Trophoblast cell (in vitro differentiated cells and primary cell): ENCODE measurements around the gene JCHAIN.
A peak's percentile ranks its signal among the peaks of the same experiment; 100 is the strongest.
"Not testable (repeated sequence)": the region's sequence is repeated elsewhere in the genome, so short reads cannot be mapped to it uniquely, and the experiment has no call there.

Source experiments
- DNase-seq, 2 donors: peaks; one replicate each; pipeline ENCODE4 v3.0.0-alpha.2; 2016
- H2AFZ ChIP-seq: 2 replicates; pipeline ENCODE4 v1.6.1; 2013; ENCODE audit warnings: low read length, moderate library complexity, mild to moderate bottlenecking; ENCODE audit not compliant: insufficient read depth, poor library complexity
- H2AK5ac ChIP-seq: 2 replicates; pipeline ENCODE4 v1.6.1; 2013; ENCODE audit warnings: mild to moderate bottlenecking, low read length
- H2BK120ac ChIP-seq: 2 replicates; pipeline ENCODE4 v1.6.1; 2013; ENCODE audit warnings: low read length, mild to moderate bottlenecking, moderate library complexity; ENCODE audit not compliant: insufficient read depth, poor library complexity
- H2BK12ac ChIP-seq: 2 replicates; pipeline ENCODE4 v1.6.1; 2013; ENCODE audit warnings: mild to moderate bottlenecking, low read length, moderate library complexity
- H2BK5ac ChIP-seq: 2 replicates; pipeline ENCODE4 v1.6.1; 2013; ENCODE audit warnings: low read length, low read depth, moderate library complexity, mild to moderate bottlenecking; ENCODE audit not compliant: poor library complexity
- H3K14ac ChIP-seq: 2 replicates; pipeline ENCODE4 v1.6.1; 2013; ENCODE audit warnings: mild to moderate bottlenecking, low read length
- H3K18ac ChIP-seq: 2 replicates; pipeline ENCODE4 v1.6.1; 2013; ENCODE audit warnings: mild to moderate bottlenecking, low read length
- H3K23ac ChIP-seq: 2 replicates; pipeline ENCODE4 v1.6.1; 2013; ENCODE audit warnings: low read length
- H3K27ac ChIP-seq: 2 replicates; pipeline ENCODE4 v1.5.1; 2013; ENCODE audit warnings: low read depth, mild to moderate bottlenecking, inconsistent platforms, low read length, moderate library complexity
- H3K27me3 ChIP-seq: 2 replicates; pipeline ENCODE4 v1.6.1; 2013; ENCODE audit warnings: inconsistent platforms, mild to moderate bottlenecking, low read length, moderate library complexity; ENCODE audit not compliant: insufficient read depth
- H3K36me3 ChIP-seq, 2 experiments: 1 replicate in 1 of 2; 2 replicates in 1 of 2; pipeline ENCODE4 v1.6.1; 2013; ENCODE audit warnings: low read length in 2 of 2, mild to moderate bottlenecking in 2 of 2, moderate library complexity in 1 of 2; ENCODE audit not compliant: insufficient read depth in 2 of 2, control insufficient read depth in 1 of 2
- H3K4ac ChIP-seq: 2 replicates; pipeline ENCODE4 v1.6.1; 2013; ENCODE audit warnings: low read depth, mild to moderate bottlenecking, low read length, moderate library complexity
- H3K4me1 ChIP-seq, 2 experiments: 1 replicate in 1 of 2; 2 replicates in 1 of 2; pipeline ENCODE4 v1.6.1; 2013; ENCODE audit warnings: low read length in 2 of 2, mild to moderate bottlenecking in 2 of 2, moderate library complexity in 1 of 2; ENCODE audit not compliant: insufficient read depth in 2 of 2, control insufficient read depth in 1 of 2
- H3K4me2 ChIP-seq: 2 replicates; pipeline ENCODE4 v1.6.1; 2013; ENCODE audit warnings: inconsistent platforms, mild to moderate bottlenecking, low read length, moderate library complexity
- H3K4me3 ChIP-seq: 2 replicates; pipeline ENCODE4 v1.5.1; 2013; ENCODE audit warnings: mild to moderate bottlenecking, low read depth, low read length, inconsistent platforms
- H3K79me1 ChIP-seq: one replicate; pipeline ENCODE4 v1.6.1; 2013; ENCODE audit warnings: low read length
- H3K79me2 ChIP-seq: 2 replicates; pipeline ENCODE4 v1.6.1; 2013; ENCODE audit warnings: low read length, mild to moderate bottlenecking; ENCODE audit not compliant: control insufficient read depth, insufficient read depth, poor library complexity
- H3K9ac ChIP-seq: 2 replicates; pipeline ENCODE4 v1.6.1; 2013; ENCODE audit warnings: mild to moderate bottlenecking, low read length
- H3K9me3 ChIP-seq: 2 replicates; pipeline ENCODE4 v1.6.1; 2013; ENCODE audit warnings: low read depth, mild to moderate bottlenecking, control low read depth, inconsistent platforms, low read length; ENCODE audit not compliant: insufficient read depth
- H4K12ac ChIP-seq: 2 replicates; pipeline ENCODE4 v1.6.1; 2013; ENCODE audit warnings: low read depth, mild to moderate bottlenecking, low read length, moderate library complexity
- H4K8ac ChIP-seq: 2 replicates; pipeline ENCODE4 v1.6.1; 2013; ENCODE audit warnings: low read depth, mild to moderate bottlenecking, low read length, moderate library complexity
- H4K91ac ChIP-seq: one replicate; pipeline ENCODE4 v1.6.1; 2013; ENCODE audit warnings: low read depth, mild to moderate bottlenecking, low read length, moderate library complexity
- WGBS: extraction: QIAGEN DNeasy Blood & Tissue Kit; methylation state at CpG from one replicate; pipeline ENCODE4 v1.1.7; 2013; ENCODE audit warnings: missing lambda C conversion rate; ENCODE audit not compliant: insufficient read length, insufficient coverage; ENCODE audit errors: extremely low coverage; 5-methylcytosine and 5-hydroxymethylcytosine counted together

JCHAIN gene

DNA sequence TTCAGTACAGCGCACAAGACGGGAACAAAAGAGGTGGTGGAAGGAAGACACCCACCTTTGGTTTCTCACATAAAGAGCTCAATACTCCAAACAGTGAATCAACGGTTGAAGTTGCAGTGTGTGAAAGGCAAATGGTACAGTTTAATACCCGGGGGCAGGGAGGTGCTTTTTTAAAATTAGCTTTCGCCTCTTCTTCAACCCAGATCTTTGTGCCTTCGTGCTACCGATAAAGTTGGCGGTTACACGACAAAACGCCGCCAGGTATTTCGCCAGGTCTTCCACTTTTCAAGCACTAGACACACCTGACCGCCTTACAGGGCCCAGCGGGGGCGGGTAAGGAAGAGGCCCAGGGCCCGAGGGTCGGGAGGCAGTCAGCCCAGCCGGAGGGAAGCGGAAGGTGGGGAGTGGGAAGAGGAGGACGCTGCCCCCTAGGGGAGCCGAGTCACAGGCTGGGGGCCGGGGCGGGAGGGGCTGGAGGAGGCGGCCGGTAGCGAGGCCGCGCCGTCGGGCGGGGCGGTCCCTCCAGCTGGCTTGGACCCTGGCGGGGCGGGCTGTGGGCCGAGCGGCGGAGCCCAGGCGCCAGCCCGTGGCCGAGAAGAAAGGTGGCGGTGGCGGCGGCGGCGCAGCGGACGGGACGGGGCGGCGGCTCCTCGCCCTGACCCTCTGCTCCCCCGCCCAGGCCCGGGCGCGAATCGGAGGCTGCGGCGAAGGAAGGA is 38.1 kb upstream of the JCHAIN start:
- H3K79me1 ChIP-seq: peaks cover 16% of the 10 kb centered on the region
- peak overlapping the region; percentile 96 for H4K8ac ChIP-seq
- peak overlapping the region; percentile 59 for H2AK5ac ChIP-seq
- H3K27ac ChIP-seq: peak overlapping the region; percentile 96
- peak overlapping the region; percentile 98 for H2AFZ ChIP-seq
- H3K9me3 ChIP-seq: no peaks in the 10 kb centered on the region
- H4K12ac ChIP-seq: peak overlapping the region; percentile 97
- no peak overlapping the region for H3K23ac ChIP-seq
- H3K4me2 ChIP-seq: peak overlapping the region; percentile 95
- H3K14ac ChIP-seq: peak overlapping the region; percentile 96
- no peaks in the 10 kb centered on the region for H3K27me3 ChIP-seq
- peak overlapping the region; percentile 94 for H2BK120ac ChIP-seq
- peak; percentile 52 to 54 for DNase-seq
- peaks cover 0 to 6% of the 10 kb centered on the region in 2 experiments for H3K4me1 ChIP-seq
- H4K91ac ChIP-seq: peak overlapping the region; percentile 96
- H3K18ac ChIP-seq: peak overlapping the region; percentile 98
- peaks cover 11% of the 10 kb centered on the region for H3K79me2 ChIP-seq
- H3K36me3 ChIP-seq: no peaks in the 10 kb centered on the region
- peak overlapping the region; percentile 83 for H3K4me3 ChIP-seq
- WGBS: no CpG with 5 or more reads among the region's 58 CpGs
- H2BK12ac ChIP-seq: peak overlapping the region; percentile 54
- peak overlapping the region; percentile 89 for H3K4ac ChIP-seq
- peak overlapping the region; percentile 95 for H2BK5ac ChIP-seq
- peak overlapping the region; percentile 75 for H3K9ac ChIP-seq

DNA sequence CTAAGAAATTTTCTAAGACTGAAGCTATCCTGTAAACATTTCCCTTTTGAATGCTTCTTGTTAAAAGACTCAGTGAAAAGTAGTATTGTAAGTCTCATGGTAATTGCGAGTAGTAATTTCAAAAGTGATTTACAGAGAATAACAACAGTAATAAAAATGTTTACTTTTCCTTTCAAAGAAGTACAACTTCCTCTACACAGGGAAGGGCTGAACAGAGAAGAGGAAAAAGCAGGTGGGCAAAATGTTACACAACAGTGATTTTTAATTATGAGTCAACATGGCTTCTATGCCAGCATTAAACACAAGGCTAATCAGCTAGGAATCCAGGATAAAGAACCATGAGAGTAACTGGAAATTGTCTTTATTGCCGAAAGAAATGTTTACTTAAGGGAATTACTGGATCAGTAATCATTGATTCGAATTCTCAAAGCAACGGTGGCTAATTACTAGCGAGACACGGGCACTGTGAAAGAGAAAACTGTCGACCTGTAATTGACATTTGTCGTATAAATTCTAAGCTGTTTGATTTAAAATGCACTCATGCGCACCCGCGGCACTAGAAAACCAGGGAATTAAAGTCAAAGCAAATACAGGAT is 37.4 kb upstream of the JCHAIN start:
- no peak overlapping the region for H2AK5ac ChIP-seq
- peak overlapping the region; percentile 7 for H2BK120ac ChIP-seq
- no peak overlapping the region for H2BK5ac ChIP-seq
- peak in 1 of 2 donors; percentile 20 for DNase-seq
- H3K4me3 ChIP-seq: peak overlapping the region; percentile 83
- H3K27me3 ChIP-seq: no peaks in the 10 kb centered on the region
- peaks cover 16% of the 10 kb centered on the region for H3K79me1 ChIP-seq
- peaks cover 0 to 6% of the 10 kb centered on the region in 2 experiments for H3K4me1 ChIP-seq
- H4K91ac ChIP-seq: peak overlapping the region; percentile 46
- H2AFZ ChIP-seq: no peak overlapping the region
- H2BK12ac ChIP-seq: no peak overlapping the region
- peaks cover 11% of the 10 kb centered on the region for H3K79me2 ChIP-seq
- no peak overlapping the region for H4K12ac ChIP-seq
- H3K36me3 ChIP-seq: no peaks in the 10 kb centered on the region
- no peaks in the 10 kb centered on the region for H3K9me3 ChIP-seq
- peak overlapping the region; percentile 95 for H3K4me2 ChIP-seq
- no peak overlapping the region for H3K18ac ChIP-seq
- H3K4ac ChIP-seq: no peak overlapping the region
- no peak overlapping the region for H3K14ac ChIP-seq
- H4K8ac ChIP-seq: peak overlapping the region; percentile 86
- no peak overlapping the region for H3K23ac ChIP-seq
- WGBS: no CpG with 5 or more reads among the region's 11 CpGs
- H3K9ac ChIP-seq: peak overlapping the region; percentile 75
- peak overlapping the region; percentile 96 for H3K27ac ChIP-seq

DNA sequence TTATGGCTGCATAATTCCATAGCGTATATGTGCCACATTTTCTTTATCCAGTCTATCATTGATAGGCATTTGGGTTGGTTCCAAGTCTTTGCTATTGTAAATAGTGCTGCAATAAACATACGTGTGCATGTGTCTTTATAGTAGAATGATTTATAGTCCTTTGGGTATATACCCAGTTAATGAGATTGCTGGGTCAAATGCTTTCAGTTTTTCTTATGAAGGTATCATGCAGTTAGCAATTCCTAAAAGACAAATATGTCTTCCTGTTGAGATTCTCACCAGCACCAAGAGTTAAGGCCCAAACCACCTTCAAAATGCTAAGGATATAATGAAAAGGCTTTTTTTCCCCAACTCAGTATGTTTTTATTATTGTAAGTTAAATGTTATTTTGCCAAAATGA is 36.3 kb upstream of the JCHAIN start:
- not testable (repeated sequence) for H2AK5ac ChIP-seq

DNA sequence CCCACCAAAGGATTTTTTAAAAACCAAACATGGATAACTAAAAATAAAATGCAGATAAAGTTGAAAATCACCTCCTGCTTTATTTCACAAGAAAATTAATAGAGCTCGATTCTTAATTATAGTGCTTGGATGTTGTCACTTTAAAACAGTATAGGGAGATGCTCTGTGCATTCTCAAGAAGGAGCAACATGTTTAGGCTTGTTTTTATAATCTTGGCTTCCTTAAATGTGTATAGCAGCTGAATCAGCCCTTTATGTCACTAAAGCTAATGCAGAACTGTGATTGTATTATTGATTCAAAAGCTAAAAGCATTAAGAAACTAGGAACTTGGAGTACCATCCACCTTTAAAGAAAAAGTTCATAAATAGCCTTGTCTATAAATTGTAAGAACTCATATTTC is 35.0 kb upstream of the JCHAIN start:
- DNase-seq: no peak
- H2BK12ac ChIP-seq: no peak overlapping the region
- no peak overlapping the region for H3K9ac ChIP-seq
- H3K14ac ChIP-seq: no peak overlapping the region
- H3K27ac ChIP-seq: no peak overlapping the region
- peaks cover 0 to 2% of the 10 kb centered on the region in 2 experiments for H3K4me1 ChIP-seq
- no peak overlapping the region for H2BK120ac ChIP-seq
- no peaks in the 10 kb centered on the region for H3K27me3 ChIP-seq
- H2AK5ac ChIP-seq: no peak overlapping the region
- no peak overlapping the region for H2BK5ac ChIP-seq
- no peak overlapping the region for H4K91ac ChIP-seq
- no CpG with 5 or more reads among the region's 1 CpG for WGBS
- H3K9me3 ChIP-seq: no peaks in the 10 kb centered on the region
- no peak overlapping the region for H3K18ac ChIP-seq
- H4K12ac ChIP-seq: no peak overlapping the region
- peaks cover 16% of the 10 kb centered on the region for H3K79me1 ChIP-seq
- H3K4me2 ChIP-seq: no peak overlapping the region
- no peak overlapping the region for H3K4ac ChIP-seq
- H3K4me3 ChIP-seq: no peak overlapping the region
- H4K8ac ChIP-seq: no peak overlapping the region
- no peak overlapping the region for H2AFZ ChIP-seq
- no peaks in the 10 kb centered on the region for H3K36me3 ChIP-seq
- H3K23ac ChIP-seq: no peak overlapping the region
- H3K79me2 ChIP-seq: peaks cover 11% of the 10 kb centered on the region

More for the DNA sequence above, 36.3 kb upstream of the JCHAIN start:
- no CpG with 5 or more reads among the region's 2 CpGs for WGBS
- H3K9ac ChIP-seq, H3K18ac ChIP-seq, H3K4me3 ChIP-seq, H4K8ac ChIP-seq, H4K12ac ChIP-seq, H3K14ac ChIP-seq, H3K4me2 ChIP-seq, DNase-seq, H3K27ac ChIP-seq, H2AFZ ChIP-seq, H4K91ac ChIP-seq, H3K4me1 ChIP-seq, H3K4ac ChIP-seq, H3K9me3 ChIP-seq, H2BK120ac ChIP-seq, H3K23ac ChIP-seq, H2BK12ac ChIP-seq, H2BK5ac ChIP-seq, H3K36me3 ChIP-seq, H3K27me3 ChIP-seq: not testable (repeated sequence)
- H3K79me1 ChIP-seq: peaks cover 16% of the 10 kb centered on the region
- H3K79me2 ChIP-seq: peaks cover 11% of the 10 kb centered on the region
